ENCODE results near the gene PEX6.

PEX6 gene

DNA sequence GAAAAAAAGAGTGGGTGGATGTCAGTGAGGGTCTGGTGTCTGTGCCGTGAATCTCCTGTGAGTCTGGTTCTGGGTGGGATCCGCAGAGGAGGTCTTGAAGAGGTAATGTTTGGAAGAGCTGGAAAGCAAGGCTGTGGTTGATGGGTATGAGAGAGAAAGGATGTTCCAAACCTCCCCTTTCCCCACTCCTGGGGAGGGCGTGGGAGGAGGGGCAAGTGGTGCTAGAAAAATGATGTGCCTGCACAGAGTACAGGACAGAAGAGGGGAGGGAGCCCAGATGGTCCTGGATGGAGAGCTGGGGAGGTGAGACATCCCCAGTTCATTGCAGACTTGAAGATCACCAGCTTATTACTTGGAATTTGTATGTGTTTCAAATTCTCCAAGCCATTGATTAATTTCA lies 46.6 kb downstream of the PEX6 start:
- no peak for DNase-seq (ENCODE audit: low read depth)
- no peak for TF ChIP-seq CTCF (IDR thresholded peaks at IDR 0.05; ENCODE audit: low read depth, low read length)
- TF ChIP-seq POLR2A (IDR thresholded peaks at IDR 0.05; ENCODE audit: extremely low read depth, insufficient read length) = no peak
- TF ChIP-seq MYC (IDR thresholded peaks at IDR 0.05; ENCODE audit: low read depth, low read length) = no peak
- TF ChIP-seq, protein P1, sequence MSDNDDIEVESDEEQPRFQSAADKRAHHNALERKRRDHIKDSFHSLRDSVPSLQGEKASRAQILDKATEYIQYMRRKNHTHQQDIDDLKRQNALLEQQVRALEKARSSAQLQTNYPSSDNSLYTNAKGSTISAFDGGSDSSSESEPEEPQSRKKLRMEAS (IDR thresholded peaks at IDR 0.05; ENCODE audit: low read depth, low read length) = no peak
- H3K4me3 ChIP-seq (ENCODE audit: low read depth, low read length) = peak overlapping the region; percentile 42

- DNase-seq (ENCODE audit: low read depth) = peak; percentile 95
- H3K4me3 ChIP-seq (ENCODE audit: low read depth, low read length) = peak overlapping the region; percentile 82
- TF ChIP-seq MYC (IDR thresholded peaks at IDR 0.05; ENCODE audit: low read depth, low read length) = 0 out of 2 replicates have a peak, but pooled peaks have one; percentile 5
- no peak for TF ChIP-seq CTCF (IDR thresholded peaks at IDR 0.05; ENCODE audit: low read depth, low read length)
- TF ChIP-seq, protein P1 (IDR thresholded peaks at IDR 0.05; ENCODE audit: low read depth, low read length) = no peak
- peak; percentile 25 for TF ChIP-seq POLR2A (IDR thresholded peaks at IDR 0.05; ENCODE audit: extremely low read depth, insufficient read length)
Measured at GRCh38 chr6:42929821-42930360, 49.1 kb downstream of the PEX6 start.

DNA sequence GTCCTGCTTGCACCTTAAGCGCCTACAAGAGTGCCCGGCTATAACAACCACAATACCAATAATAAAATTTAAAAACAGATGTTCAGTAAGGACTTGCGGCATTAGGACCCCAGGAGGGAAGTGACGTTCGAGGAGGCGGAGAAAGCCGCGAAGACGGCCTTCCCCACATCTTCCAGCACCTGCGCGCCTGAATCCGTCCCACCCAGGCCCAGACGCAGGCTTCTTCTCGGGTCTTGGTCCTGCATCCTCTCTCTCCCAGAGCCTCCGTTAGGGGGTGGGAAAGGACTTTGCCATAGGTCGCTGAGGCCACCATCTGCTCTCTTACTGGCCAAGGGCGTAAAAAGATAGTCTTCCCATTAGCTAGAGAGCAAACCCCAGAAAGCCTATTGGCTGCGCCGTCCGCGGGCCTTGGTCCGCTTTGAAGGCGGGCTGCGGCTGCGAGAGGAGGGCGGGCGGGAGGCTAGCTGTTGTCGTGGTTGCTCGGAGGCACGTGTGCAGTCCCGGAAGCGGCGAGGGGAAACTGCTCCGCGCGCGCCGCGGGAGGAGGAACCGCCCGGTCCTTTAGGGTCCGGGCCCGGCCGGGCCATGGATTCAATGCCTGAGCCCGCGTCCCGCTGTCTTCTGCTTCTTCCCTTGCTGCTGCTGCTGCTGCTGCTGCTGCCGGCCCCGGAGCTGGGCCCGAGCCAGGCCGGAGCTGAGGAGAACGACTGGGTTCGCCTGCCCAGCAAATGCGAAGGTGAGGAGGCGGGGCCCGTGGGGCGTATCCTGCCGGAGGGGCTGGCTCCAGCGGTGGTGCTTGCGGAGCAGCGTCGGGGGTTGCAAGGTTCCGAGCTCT lies 49.8 kb downstream of the PEX6 start, which contains the start of gene CNPY3:
CNPY3 (plus strand) TSS at position 495 of the 835 bp plus-strand sequence; CDS start at position 586, 91 bp downstream.
- peak; percentile 100 for DNase-seq (ENCODE audit: low read depth)
- TF ChIP-seq CTCF (IDR thresholded peaks at IDR 0.05; ENCODE audit: low read depth, low read length) = no peak
- TF ChIP-seq, protein P1 (IDR thresholded peaks at IDR 0.05; ENCODE audit: low read depth, low read length) = peak; percentile 97
- TF ChIP-seq MYC (IDR thresholded peaks at IDR 0.05; ENCODE audit: low read depth, low read length) = peak; percentile 98
- TF ChIP-seq POLR2A (IDR thresholded peaks at IDR 0.05; ENCODE audit: extremely low read depth, insufficient read length) = peak; percentile 62
- H3K4me3 ChIP-seq (ENCODE audit: low read depth, low read length) = peak within 1 kb of the TSS; percentile 82

GRCh38 chr6:42925248-42925857 lies 53.6 kb downstream of the PEX6 start:
- DNase-seq (ENCODE audit: low read depth) = no peak

GRCh38 chr6:42923666-42924065 lies 55.3 kb downstream of the PEX6 start:
- DNase-seq (ENCODE audit: low read depth) = peak; percentile 81
- TF ChIP-seq CTCF (IDR thresholded peaks at IDR 0.05; ENCODE audit: low read depth, low read length) (no peak), MYC (IDR thresholded peaks at IDR 0.05; ENCODE audit: low read depth, low read length) (no peak), POLR2A (IDR thresholded peaks at IDR 0.05; ENCODE audit: extremely low read depth, insufficient read length) (no peak)
- TF ChIP-seq, protein P1 (IDR thresholded peaks at IDR 0.05; ENCODE audit: low read depth, low read length) = no peak
- H3K4me3 ChIP-seq (ENCODE audit: low read depth, low read length) = no peak overlapping the region

More at GRCh38 chr6:42925248-42925857, 53.6 kb downstream of the PEX6 start:
- TF ChIP-seq POLR2A (IDR thresholded peaks at IDR 0.05; ENCODE audit: extremely low read depth, insufficient read length) = no peak
- no peak for TF ChIP-seq MYC (IDR thresholded peaks at IDR 0.05; ENCODE audit: low read depth, low read length)
- TF ChIP-seq, protein P1 (IDR thresholded peaks at IDR 0.05; ENCODE audit: low read depth, low read length) = no peak
- H3K4me3 ChIP-seq (ENCODE audit: low read depth, low read length) = no peak overlapping the region

Measured in NB4 (cell line).